D721Med (cell line): ENCODE data around the gene SLC25A45.

Experiments used
- DNase-seq: peaks from one replicate; pipeline ENCODE4 v3.0.0; 2011; ENCODE audit warnings: low spot score; ENCODE audit not compliant: insufficient read length
- FAIRE-seq: peaks from 2 replicates; lab custom pipeline; 2011; peaks lifted over from hg19 to GRCh38; lab: Jason Lieb, UNC
- CTCF ChIP-seq: IDR thresholded peaks from 2 replicates; pipeline ENCODE4 v1.5.1; 2012; ENCODE audit warnings: mild to moderate bottlenecking, control low read depth; ENCODE audit not compliant: insufficient read depth; ENCODE audit errors: missing control alignments

The SLC25A45 gene

GRCh38 chr11:65395961-65396530, 13.6 kb upstream of the SLC25A45 start:
- FAIRE-seq (no peak), DNase-seq (no peak)
- TF ChIP-seq CTCF = no peak

GRCh38 chr11:65394125-65394536, 11.7 kb upstream of the SLC25A45 start:
- DNase-seq = no peak
- no peak for TF ChIP-seq CTCF
- FAIRE-seq = no peak

GRCh38 chr11:65393513-65394079, 11.2 kb upstream of the SLC25A45 start:
- FAIRE-seq (no peak), DNase-seq (no peak)
- no peak for TF ChIP-seq CTCF

- DNase-seq (no peak), FAIRE-seq (no peak)
- TF ChIP-seq CTCF = no peak
Observed at GRCh38 chr11:65392899-65393298, 10.5 kb upstream of the SLC25A45 start.

- no peak for FAIRE-seq
Observed at GRCh38 chr11:65392186-65392829, 9.9 kb upstream of the SLC25A45 start.

GRCh38 chr11:65390996-65391395, 8.6 kb upstream of the SLC25A45 start:
- DNase-seq (no peak), FAIRE-seq (no peak)
- TF ChIP-seq CTCF = no peak

More at GRCh38 chr11:65392186-65392829, 9.9 kb upstream of the SLC25A45 start:
- DNase-seq = no peak
- no peak for TF ChIP-seq CTCF
